H1 (cell line): ENCODE results near the gene MEF2B. TPM values are rescaled to one million over a fixed set of nuclear protein-coding genes. Genes with fewer than 3 reads are reported as not detected.

Source experiments
- CTCF ChIA-PET: fragments of 300-600 bp; sonication (Branson Sonifier 250); formaldehyde crosslinking; loops from one replicate; lab custom pipeline; 2021; ENCODE audit not compliant: partially characterized antibody; lab: Charles Lee
- POLR2A ChIA-PET: fragments of 300-600 bp; sonication (Branson Sonifier 250); formaldehyde crosslinking; loops from one replicate; lab custom pipeline; 2021; ENCODE audit warnings: inconsistent platforms; ENCODE audit not compliant: partially characterized antibody; lab: Charles Lee
- DNase-seq, 2 experiments: peaks; one replicate each; pipeline versions ENCODE4 v3.0.0 to v3.0.0-alpha.2; 2010 to 2022; ENCODE audit warnings: low spot score in 2 of 2, low read depth in 1 of 2, mixed read lengths in 1 of 2
- FAIRE-seq: peaks from 2 replicates; lab custom pipeline; 2011; peaks lifted over from hg19 to GRCh38; lab: Jason Lieb, UNC
- H2AFZ ChIP-seq: 2 replicates; pipeline ENCODE4 v1.8.1; 2012; ENCODE audit warnings: low read length, inconsistent platforms
- H2AK5ac ChIP-seq: 2 replicates; pipeline ENCODE4 v1.6.1; 2013; ENCODE audit warnings: low read depth, low read length
- H2BK120ac ChIP-seq: replicated peaks from 2 replicates; pipeline ENCODE3; 2013; ENCODE audit warnings: low read depth, low read length, inconsistent platforms
- H2BK12ac ChIP-seq: 2 replicates; pipeline ENCODE4 v1.6.1; 2013; ENCODE audit warnings: low read depth, low read length
- H2BK15ac ChIP-seq: 2 replicates; pipeline ENCODE4 v1.6.1; 2013; ENCODE audit warnings: low read length
- H2BK20ac ChIP-seq: 2 replicates; pipeline ENCODE4 v1.6.1; 2013; ENCODE audit warnings: low read length
- H2BK5ac ChIP-seq: 2 replicates; pipeline ENCODE4 v1.6.1; 2013; ENCODE audit warnings: low read depth, low read length
- H3K14ac ChIP-seq: 2 replicates; pipeline ENCODE4 v1.6.1; 2013; ENCODE audit warnings: inconsistent platforms; ENCODE audit not compliant: insufficient read length
- H3K18ac ChIP-seq: 2 replicates; pipeline ENCODE4 v1.6.1; 2013; ENCODE audit warnings: low read length; ENCODE audit errors: extremely low read depth
- H3K23ac ChIP-seq: 2 replicates; pipeline ENCODE4 v1.6.1; 2013; ENCODE audit warnings: inconsistent platforms; ENCODE audit not compliant: insufficient read length
- H3K23me2 ChIP-seq: 2 replicates; pipeline ENCODE4 v1.6.1; 2013; ENCODE audit warnings: low read depth, low read length
- H3K27ac ChIP-seq: 2 replicates; pipeline ENCODE4 v1.6.1; 2011; ENCODE audit warnings: low read depth, low read length, inconsistent platforms
- H3K27me3 ChIP-seq, 4 experiments: replicated peaks in 1 of 4; 1 replicate in 1 of 4; 2 replicates in 3 of 4; pipeline versions ENCODE4 v1.6.1 to v1.8.1; 2011 to 2013; ENCODE audit warnings: low read length in 3 of 4, mild to moderate bottlenecking in 3 of 4, inconsistent platforms in 2 of 4, mixed read lengths in 2 of 4, moderate library complexity in 1 of 4; ENCODE audit not compliant: control insufficient read depth in 3 of 4, insufficient read depth in 3 of 4; ENCODE audit errors: extremely low read depth in 1 of 4
- H3K36me3 ChIP-seq, 4 experiments: 2 replicates each; pipeline versions ENCODE4 v1.6.1 to v1.8.1; 2011 to 2013; ENCODE audit warnings: mild to moderate bottlenecking in 4 of 4, low read length in 3 of 4, moderate library complexity in 2 of 4, control low read depth in 1 of 4, inconsistent platforms in 1 of 4; ENCODE audit not compliant: insufficient read depth in 4 of 4, control insufficient read depth in 2 of 4
- H3K4ac ChIP-seq: replicated peaks from 2 replicates; pipeline ENCODE3; 2013; ENCODE audit warnings: low read length, low read depth, mixed read lengths, inconsistent platforms; ENCODE audit not compliant: insufficient read length
- H3K4me1 ChIP-seq, 4 experiments: replicated peaks in 1 of 4; 1 replicate in 1 of 4; 2 replicates in 3 of 4; pipeline versions ENCODE4 v1.6.1 to v1.8.1; 2011 to 2013; ENCODE audit warnings: low read length in 3 of 4, inconsistent platforms in 2 of 4, mixed read lengths in 1 of 4; ENCODE audit not compliant: insufficient read depth in 4 of 4, control insufficient read depth in 3 of 4
- H3K4me2 ChIP-seq, 2 experiments: 2 replicates each; pipeline versions ENCODE4 v1.6.1 to v1.8.1; 2011 to 2013; ENCODE audit warnings: low read depth in 2 of 2, low read length in 2 of 2, control low read depth in 1 of 2, inconsistent platforms in 1 of 2, mild to moderate bottlenecking in 1 of 2; ENCODE audit not compliant: insufficient read depth in 1 of 2
- H3K4me3 ChIP-seq, 4 experiments: fragments of 200-600, 300-600 bp in 1 of 4; sonication (generic), shearing (Covaris generic), sonication (Bioruptor Twin) in 1 of 4; 2 replicates each; pipeline versions ENCODE4 v1.5.1 to v1.8.1; 2011 to 2016; ENCODE audit warnings: low read length in 4 of 4, low read depth in 3 of 4, control low read depth in 2 of 4, inconsistent platforms in 2 of 4, mild to moderate bottlenecking in 2 of 4, mixed read lengths in 1 of 4, moderate library complexity in 1 of 4; ENCODE audit not compliant: insufficient read depth in 2 of 4; ENCODE audit errors: extremely low read depth in 1 of 4
- H3K56ac ChIP-seq: replicated peaks from 2 replicates; pipeline ENCODE3; 2013; ENCODE audit warnings: low read depth, mild to moderate bottlenecking, mixed read lengths, low read length, inconsistent platforms; ENCODE audit not compliant: insufficient read length
- H3K79me1 ChIP-seq: 2 replicates; pipeline ENCODE4 v1.6.1; 2013; ENCODE audit warnings: low read depth, low read length, control low read depth
- H3K79me2 ChIP-seq, 2 experiments: 2 replicates each; pipeline versions ENCODE4 v1.6.1 to v1.8.1; 2012 to 2013; ENCODE audit warnings: low read length in 2 of 2, mild to moderate bottlenecking in 2 of 2, inconsistent platforms in 1 of 2; ENCODE audit not compliant: insufficient read depth in 2 of 2, control insufficient read depth in 1 of 2
- H3K9ac ChIP-seq, 4 experiments: replicated peaks in 1 of 4; 1 replicate in 1 of 4; 2 replicates in 3 of 4; pipeline versions ENCODE4 v1.6.1 to v1.8.1; 2011 to 2013; ENCODE audit warnings: low read depth in 3 of 4, low read length in 3 of 4, control low read depth in 2 of 4, mild to moderate bottlenecking in 2 of 4, moderate library complexity in 2 of 4, inconsistent platforms in 1 of 4; ENCODE audit errors: extremely low read depth in 1 of 4
- H3K9me3 ChIP-seq, 2 experiments: 2 replicates each; pipeline versions ENCODE4 v1.6.1 to v1.8.1; 2012 to 2013; ENCODE audit warnings: mild to moderate bottlenecking in 2 of 2, moderate library complexity in 2 of 2, control low read depth in 1 of 2, inconsistent platforms in 1 of 2, low read depth in 1 of 2, low read length in 1 of 2, mixed read lengths in 1 of 2; ENCODE audit not compliant: insufficient read depth in 2 of 2
- H4K20me1 ChIP-seq, 2 experiments: replicated peaks in 1 of 2; 2 replicates each; pipeline versions ENCODE3 to v1.8.1; 2011 to 2013; ENCODE audit warnings: inconsistent platforms in 2 of 2, low read length in 2 of 2, mild to moderate bottlenecking in 1 of 2; ENCODE audit not compliant: insufficient read depth in 2 of 2, control insufficient read depth in 1 of 2
- H4K5ac ChIP-seq: 2 replicates; pipeline ENCODE4 v1.6.1; 2013; ENCODE audit warnings: low read length, low read depth, mixed read lengths, inconsistent platforms; ENCODE audit not compliant: insufficient read length
- H4K8ac ChIP-seq: 2 replicates; pipeline ENCODE4 v1.8.0; 2013; ENCODE audit warnings: mild to moderate bottlenecking, moderate library complexity, low read length, inconsistent platforms; ENCODE audit not compliant: insufficient read depth; ENCODE audit errors: extremely low read depth
- H4K91ac ChIP-seq: replicated peaks from 2 replicates; pipeline ENCODE3; 2013; ENCODE audit warnings: low read length, mixed read lengths, inconsistent platforms; ENCODE audit not compliant: insufficient read length
- HDAC2 ChIP-seq, 2 experiments: fragments of 300-600 bp in 1 of 2; sonication (generic) in 1 of 2; IDR thresholded peaks; 2 replicates each; pipeline ENCODE4 v1.6.1; 2011 to 2012; ENCODE audit warnings: low read depth in 2 of 2, low read length in 2 of 2, mild to moderate bottlenecking in 2 of 2, moderate library complexity in 2 of 2, borderline replicate concordance in 1 of 2, inconsistent platforms in 1 of 2
- KDM4A ChIP-seq: IDR thresholded peaks from one replicate; pipeline ENCODE4 v1.7.1; 2012; ENCODE audit warnings: low read depth, mild to moderate bottlenecking, moderate library complexity, low read length, inconsistent platforms; ENCODE audit not compliant: severe bottlenecking
- WGBS, 2 experiments: shearing (Covaris generic) in 1 of 2; methylation state at CpG; one replicate each; pipeline versions ENCODE4 v1.1.6 to v1.1.7; 2013 to 2015; ENCODE audit warnings: low lambda C conversion rate in 2 of 2, mixed read lengths in 2 of 2, inconsistent platforms in 1 of 2, low coverage in 1 of 2, missing lambda C conversion rate in 1 of 2; ENCODE audit not compliant: insufficient replicate concordance in 2 of 2, insufficient coverage in 1 of 2, insufficient read length in 1 of 2; ENCODE audit errors: extremely low coverage in 1 of 2, missing lambda C conversion rate in 1 of 2; 5-methylcytosine and 5-hydroxymethylcytosine counted together
- polyA plus RNA-seq, 7 experiments: library from polyadenylated mRNA; depleted of rRNA in 3 of 7; stranded (reverse) in 5 of 7; unstranded in 2 of 7; fragments of >200 nt in 5 of 7; fragments of 200-250 nt in 2 of 7; gene quantifications; 1 replicate in 5 of 7; 2 replicates in 1 of 7; 4 replicates in 1 of 7; pipeline versions ENCODE4 v1.2.1 to v1.2.3, GENCODE V29; 2011 to 2013; ENCODE audit warnings: missing spikeins in 2 of 7, mixed read lengths in 2 of 7
- total RNA-seq: library from RNA; stranded (reverse); fragmentation: NEBNext Ultra II Directional; extraction: Animal tissue kit (Norgen Biotek cat#: 25700); gene quantifications from 2 replicates; pipeline ENCODE4 v1.2.1, GENCODE V29; 2021

MEF2B gene
- total and polyA plus RNA-seq, 2 of the 8 experiments (the other 6 are each of a cell fraction or from before 2014, with no cell fraction given) = 2.8 to 3.7 TPM

DNA sequence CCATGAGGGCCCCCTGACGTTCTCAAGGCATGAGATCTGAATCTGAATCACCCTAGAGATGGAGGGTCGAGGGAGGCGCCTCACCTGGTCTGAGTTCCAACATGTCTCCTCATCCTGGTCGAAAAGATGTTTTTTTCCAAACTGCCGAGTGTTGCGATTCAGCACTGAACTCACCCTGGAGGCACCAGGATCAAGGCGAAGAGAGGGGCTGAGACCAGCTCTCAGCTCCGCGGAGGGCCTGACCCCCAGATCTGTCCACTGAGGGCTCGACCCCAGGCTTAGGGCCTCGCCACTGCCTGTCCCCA, 32.6 kb upstream of the MEF2B start:
- ChIA-PET CTCF (interaction anchor here (0.6 to 1.4 kb wide), 13 partner anchors 9 to 197 kb away, joined by 3 to 4 read pairs (median 3); partner anchors contain the start of gene TM6SF2), POLR2A (interaction anchor here (1.2 to 5.9 kb wide), 4 partner anchors 9 to 58 kb away, joined by 3 to 45 read pairs (median 20); partner anchors contain the start of genes BORCS8, NCAN and RFXANK)
- no peak for FAIRE-seq

More for the DNA sequence above, 32.6 kb upstream of the MEF2B start:
- TF ChIP-seq KDM4A (peak; percentile 11), HDAC2 (IDR thresholded peaks at IDR 0.05; ENCODE audit: borderline replicate concordance in 1 of 2, low read depth in 2 of 2, low read length in 2 of 2) (no peak)
- H3K27ac ChIP-seq = no peak overlapping the region
- no peak overlapping the region for H2AK5ac ChIP-seq
- H3K79me1 ChIP-seq = no peaks in the 10 kb centered on the region; the same call in 1 of the 2 replicates
- H2BK20ac ChIP-seq = 0 out of 2 replicates have a peak overlapping the region, but pooled peaks have one; percentile 21
- peak overlapping the region; percentile 10; the same call in 1 of the 2 replicates for H2BK5ac ChIP-seq
- peak overlapping the region; percentile 60 to 86 (median 72) for H3K9ac ChIP-seq
- H3K79me2 ChIP-seq = no peaks in the 10 kb centered on the region
- peak overlapping the region; percentile 78 to 92 (median 88) for H3K4me3 ChIP-seq
- H2AFZ ChIP-seq = no peak overlapping the region
- peaks cover 0 to 10% (median 5%) of the 10 kb centered on the region in 4 experiments; a peak in 4 of 8 replicates for H3K36me3 ChIP-seq
- peaks cover 0 to 34% (median 32%) of the 10 kb centered on the region in 4 experiments; a peak in 6 of 7 replicates for H3K27me3 ChIP-seq
- H3K4me1 ChIP-seq = peaks cover 0 to 6% (median 0%) of the 10 kb centered on the region in 4 experiments; a peak in 2 of 7 replicates
- H3K4ac ChIP-seq = no peak overlapping the region
- 0 out of 2 replicates have a peak overlapping the region, but pooled peaks have one; percentile 75 for H4K8ac ChIP-seq
- WGBS, 2 experiments = 34% methylated on average over 11 of the region's 11 CpGs; no CpG with 5 or more reads in 1 of the 2 experiments
- H4K20me1 ChIP-seq = peaks cover 2 to 10% of the 10 kb centered on the region in 2 experiments
- peaks cover 11% of the 10 kb centered on the region for H3K23me2 ChIP-seq
- H3K9me3 ChIP-seq = no peaks in the 10 kb centered on the region
- H4K91ac ChIP-seq = peak overlapping the region; percentile 15
- no peak overlapping the region for H3K18ac ChIP-seq
- H2BK15ac ChIP-seq = no peak overlapping the region
- H3K56ac ChIP-seq = no peak overlapping the region
- H3K14ac ChIP-seq = no peak overlapping the region
- H4K5ac ChIP-seq = no peak overlapping the region
- H3K23ac ChIP-seq = no peak overlapping the region
- no peak overlapping the region for H2BK12ac ChIP-seq
- no peak overlapping the region for H2BK120ac ChIP-seq
- DNase-seq = no peak
- peak overlapping the region; percentile 76 to 88 for H3K4me2 ChIP-seq
